ENCODE measurements around the gene CDH22. TPM values are rescaled to one million over a fixed set of nuclear protein-coding genes. Genes with fewer than 3 reads are reported as not detected.

Gene CDH22
- total and polyA plus RNA-seq, 2 donors (not counting 1 experiment from before 2014, with no cell fraction given), result not detected

DNA sequence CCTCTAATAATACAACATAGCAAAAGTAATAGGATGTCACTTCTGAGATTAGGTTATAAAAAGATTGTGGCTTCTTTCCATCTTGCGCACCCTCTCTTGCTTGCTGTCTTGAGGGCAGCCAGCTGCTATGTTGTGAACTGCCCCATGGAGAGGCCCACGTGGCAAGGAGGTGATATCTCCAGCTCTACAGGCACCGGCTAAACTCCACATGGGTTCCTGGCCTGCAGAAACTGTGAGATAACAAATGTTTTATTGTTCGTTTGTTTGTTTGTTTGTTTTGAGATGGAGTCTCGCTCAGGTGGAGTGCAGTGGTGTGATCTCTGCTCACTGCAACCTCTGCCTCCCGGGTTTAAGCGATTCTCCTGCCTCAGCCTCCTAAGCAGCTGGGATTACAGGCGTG, 152.2 kb downstream of the CDH22 start:
- Histone ChIP-seq H3K9me3 (ENCODE audit: control extremely low read depth in 1 of 3, control insufficient read depth in 2 of 3, insufficient read depth in 1 of 3, low read length in 2 of 3) (no peaks in the 10 kb centered on the region), H2AFZ (ENCODE audit: insufficient read depth, low read depth, low read length, poor library complexity, severe bottlenecking) (no peak overlapping the region), H3K4me2 (replicated peaks; ENCODE audit: low read depth, low read length, poor library complexity, severe bottlenecking) (no peak overlapping the region), H3K27me3 (replicated peaks in 1 of 4; ENCODE audit: control extremely low read depth in 1 of 4, control insufficient read depth in 3 of 4, insufficient read depth in 4 of 4, low read length in 3 of 4) (peaks cover 0 to 10% (median 0%) of the 10 kb centered on the region in 4 experiments), H3K4me1 (ENCODE audit: control insufficient read depth in 2 of 2, insufficient read depth in 2 of 2, low read length in 2 of 2) (no peaks in the 10 kb centered on the region), H3K79me2 (ENCODE audit: control insufficient read depth, insufficient read depth, low read length) (no peaks in the 10 kb centered on the region), H3K36me3 (replicated peaks in 1 of 2; ENCODE audit: control extremely low read depth in 1 of 2, control insufficient read depth in 1 of 2, extremely low read depth in 1 of 2, insufficient read depth in 2 of 2, low read length in 1 of 2) (no peaks in the 10 kb centered on the region), H3K9ac (ENCODE audit: low read length) (no peak overlapping the region), H3K4me3 (ENCODE audit: control extremely low read depth in 1 of 5, extremely low read depth in 1 of 5, insufficient read depth in 1 of 5, low read depth in 2 of 5, low read length in 4 of 5) (no peak overlapping the region), H3K27ac (ENCODE audit: low read length in 2 of 2) (no peak overlapping the region), H4K20me1 (ENCODE audit: control insufficient read depth, insufficient read depth, low read length, poor library complexity, severe bottlenecking) (no peaks in the 10 kb centered on the region)
- ATAC-seq (ENCODE audit: low read depth) (no peak), DNase-seq (no peak)
- H3K27ac Mint-ChIP-seq, result no peak overlapping the region
- peaks cover 34% of the 10 kb centered on the region for H3K27me3 Mint-ChIP-seq
- CTCF ChIA-PET, result no interaction called here
- H3K9me3 Mint-ChIP-seq (ENCODE audit: insufficient read depth), result no peaks in the 10 kb centered on the region
- no peaks in the 10 kb centered on the region for H3K4me1 Mint-ChIP-seq
- POLR2A ChIA-PET, result no interaction called here
- intact Hi-C loops (cut with micrococcal nuclease), result no loop called here
- 72% methylated on average over 7 of the region's 8 CpGs for WGBS (ENCODE audit: insufficient coverage)
- no peak for TF ChIP-seq EZH2 (IDR thresholded peaks at IDR 0.05; ENCODE audit: borderline replicate concordance, insufficient read depth, low read depth, low read length, poor library complexity, severe bottlenecking)
- no peak for TF ChIP-seq CTCF (IDR thresholded peaks at IDR 0.05)
- no peak overlapping the region for H3K4me3 Mint-ChIP-seq

DNA sequence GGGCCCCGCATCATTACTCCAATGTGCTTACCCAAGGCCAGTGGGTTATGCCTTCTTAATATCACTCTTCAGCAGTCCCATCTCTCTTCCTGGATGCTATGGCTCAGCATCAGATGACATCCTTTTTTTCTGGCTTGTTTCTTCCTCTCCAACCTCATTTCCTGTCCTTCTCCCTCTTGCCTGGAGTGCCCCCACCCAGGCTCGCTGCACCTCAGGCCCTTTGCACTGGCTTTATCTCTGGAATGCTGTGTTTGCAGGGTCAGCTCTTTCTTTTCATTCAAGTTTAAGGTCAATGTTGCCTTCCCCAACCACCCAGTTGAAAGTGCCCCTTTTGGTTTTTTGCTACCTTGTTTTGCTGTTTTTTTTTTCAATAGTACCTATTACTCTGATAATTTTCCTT, 153.5 kb downstream of the CDH22 start:
- Mint-ChIP-seq H3K4me3 (no peak overlapping the region), H3K9me3 (ENCODE audit: insufficient read depth) (no peaks in the 10 kb centered on the region), H3K27me3 (peaks cover 34% of the 10 kb centered on the region), H3K27ac (no peak overlapping the region), H3K4me1 (no peaks in the 10 kb centered on the region)
- H3K79me2 ChIP-seq (ENCODE audit: control insufficient read depth, insufficient read depth, low read length), result no peaks in the 10 kb centered on the region
- H3K36me3 ChIP-seq (replicated peaks in 1 of 2; ENCODE audit: control extremely low read depth in 1 of 2, control insufficient read depth in 1 of 2, extremely low read depth in 1 of 2, insufficient read depth in 2 of 2, low read length in 1 of 2), result no peaks in the 10 kb centered on the region
- intact Hi-C loops (cut with micrococcal nuclease), result no loop called here
- ATAC-seq (ENCODE audit: low read depth), result no peak
- POLR2A ChIA-PET, result no interaction called here
- TF ChIP-seq CTCF (IDR thresholded peaks at IDR 0.05), result no peak
- no peak for TF ChIP-seq EZH2 (IDR thresholded peaks at IDR 0.05; ENCODE audit: borderline replicate concordance, insufficient read depth, low read depth, low read length, poor library complexity, severe bottlenecking)
- H3K27me3 ChIP-seq (replicated peaks in 1 of 4; ENCODE audit: control extremely low read depth in 1 of 4, control insufficient read depth in 3 of 4, insufficient read depth in 4 of 4, low read length in 3 of 4), result peaks cover 0 to 12% (median 0%) of the 10 kb centered on the region in 4 experiments
- H3K4me2 ChIP-seq (replicated peaks; ENCODE audit: low read depth, low read length, poor library complexity, severe bottlenecking), result no peak overlapping the region
- CTCF ChIA-PET, result no interaction called here
- H3K4me3 ChIP-seq (ENCODE audit: control extremely low read depth in 1 of 5, extremely low read depth in 1 of 5, insufficient read depth in 1 of 5, low read depth in 2 of 5, low read length in 4 of 5), result no peak overlapping the region
- no peaks in the 10 kb centered on the region for H3K4me1 ChIP-seq (ENCODE audit: control insufficient read depth in 2 of 2, insufficient read depth in 2 of 2, low read length in 2 of 2)
- H2AFZ ChIP-seq (ENCODE audit: insufficient read depth, low read depth, low read length, poor library complexity, severe bottlenecking), result no peak overlapping the region
- H3K9me3 ChIP-seq (ENCODE audit: control extremely low read depth in 1 of 3, control insufficient read depth in 2 of 3, insufficient read depth in 1 of 3, low read length in 2 of 3), result no peaks in the 10 kb centered on the region
- no peak overlapping the region for H3K27ac ChIP-seq (ENCODE audit: low read length in 2 of 2)
- H4K20me1 ChIP-seq (ENCODE audit: control insufficient read depth, insufficient read depth, low read length, poor library complexity, severe bottlenecking), result no peaks in the 10 kb centered on the region
- WGBS (ENCODE audit: insufficient coverage), result 89% methylated on average over 1 of the region's 2 CpGs
- DNase-seq, result no peak
- H3K9ac ChIP-seq (ENCODE audit: low read length), result no peak overlapping the region
